ENCODE results near the gene IFT81. TPM values are rescaled to one million over a fixed set of nuclear protein-coding genes. Genes with fewer than 3 reads are reported as not detected.

Gene IFT81
- total RNA-seq: 18.9 and 34.9 TPM in 2 replicates

GRCh38 chr12:110124269-110124995 is at the start of gene IFT81:
TSS of gene IFT81 (plus strand) at chr12:110124357. CDS start at chr12:110127381, 3,024 bp downstream.

Other genes starting within 250 kb of the IFT81 start
- 59.0 and 87.4 TPM in 2 replicates for gene GLTP, start 243.8 kb upstream of the IFT81 start, total RNA-seq
- gene TCHP, start 224.1 kb upstream of the IFT81 start, total RNA-seq: 10.1 and 14.1 TPM in 2 replicates
- 58.4 and 60.9 TPM in 2 replicates for gene GIT2, start 128.0 kb upstream of the IFT81 start, total RNA-seq
- 137 and 211 TPM in 2 replicates for gene ANKRD13A, start 124.9 kb upstream of the IFT81 start, total RNA-seq
- gene C12orf76, start 75.8 kb upstream of the IFT81 start, total RNA-seq: 13.5 and 19.2 TPM in 2 replicates
- gene ATP2A2, start 156.9 kb downstream of the IFT81 start, total RNA-seq: 140 and 144 TPM in 2 replicates

All from smooth muscle cell of trachea (primary cell).